ELR (cell line): ENCODE results near the gene ENTREP1.
"Not testable (repeated sequence)": the region's sequence is repeated elsewhere in the genome, so short reads cannot be mapped to it uniquely, and the experiment has no call there.

Experiments used
- DNase-seq: peaks from one replicate; pipeline ENCODE4 v3.0.0-alpha.2; 2015; ENCODE audit warnings: low read depth

Gene ENTREP1

GRCh38 chr9:69409936-69410335 is 84.9 kb downstream of the ENTREP1 start:
- DNase-seq, result not testable (repeated sequence)

GRCh38 chr9:69411246-69411645 is 86.2 kb downstream of the ENTREP1 start:
- DNase-seq, result no peak

GRCh38 chr9:69411931-69412740 is 87.1 kb downstream of the ENTREP1 start:
- DNase-seq, result no peak

GRCh38 chr9:69412741-69413150 is 87.7 kb downstream of the ENTREP1 start:
- peak; percentile 68 for DNase-seq

GRCh38 chr9:69420611-69421270 is 95.7 kb downstream of the ENTREP1 start:
- DNase-seq, result no peak

- peak; percentile 71 for DNase-seq
Measured at GRCh38 chr9:69421908-69422801, 97.1 kb downstream of the ENTREP1 start.

- DNase-seq, result no peak
Measured at GRCh38 chr9:69425136-69425801, 100.3 kb downstream of the ENTREP1 start.

GRCh38 chr9:69427286-69427685 is 102.3 kb downstream of the ENTREP1 start:
- no peak for DNase-seq

- DNase-seq, result no peak
Measured at GRCh38 chr9:69428017-69428785, 103.2 kb downstream of the ENTREP1 start.

GRCh38 chr9:69429281-69429680 is 104.3 kb downstream of the ENTREP1 start:
- DNase-seq, result no peak

- no peak for DNase-seq
Measured at GRCh38 chr9:69430206-69430605, 105.2 kb downstream of the ENTREP1 start.

GRCh38 chr9:69431203-69431602 is 106.2 kb downstream of the ENTREP1 start:
- no peak for DNase-seq

- no peak for DNase-seq
Measured at GRCh38 chr9:69431777-69432176, 106.8 kb downstream of the ENTREP1 start.

- DNase-seq, result no peak
Measured at GRCh38 chr9:69432623-69433022, 107.6 kb downstream of the ENTREP1 start.

- DNase-seq, result peak; percentile 38
Measured at GRCh38 chr9:69433392-69433791, 108.4 kb downstream of the ENTREP1 start.

- no peak for DNase-seq
Measured at GRCh38 chr9:69433968-69434367, 109.0 kb downstream of the ENTREP1 start.

- not testable (repeated sequence) for DNase-seq
Measured at GRCh38 chr9:69439654-69440053, 114.6 kb downstream of the ENTREP1 start.

GRCh38 chr9:69440254-69440955 is 115.4 kb downstream of the ENTREP1 start:
- DNase-seq, result not testable (repeated sequence)
